ENCODE measurements around the gene EIF3F.

Gene EIF3F

DNA sequence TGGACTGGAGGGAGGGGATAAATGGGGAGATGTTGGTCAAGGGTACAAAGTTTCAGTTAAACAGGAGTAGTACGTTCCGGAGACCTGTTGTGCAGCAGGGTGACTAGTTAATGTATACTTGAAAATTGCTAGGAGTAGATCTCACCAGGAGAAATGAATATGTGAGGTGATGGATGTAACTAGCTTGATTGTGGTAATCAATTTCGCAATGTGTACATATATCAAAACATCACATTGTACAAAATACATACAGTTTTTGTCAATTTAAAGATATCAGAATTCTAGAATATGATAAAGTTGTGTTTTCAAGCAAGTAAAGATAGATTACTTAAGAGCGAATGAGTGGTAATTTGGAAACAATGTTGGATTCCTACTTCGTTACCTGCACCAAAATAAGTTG, 13.3 kb downstream of the EIF3F start (continued):
- TF ChIP-seq, protein P1, sequence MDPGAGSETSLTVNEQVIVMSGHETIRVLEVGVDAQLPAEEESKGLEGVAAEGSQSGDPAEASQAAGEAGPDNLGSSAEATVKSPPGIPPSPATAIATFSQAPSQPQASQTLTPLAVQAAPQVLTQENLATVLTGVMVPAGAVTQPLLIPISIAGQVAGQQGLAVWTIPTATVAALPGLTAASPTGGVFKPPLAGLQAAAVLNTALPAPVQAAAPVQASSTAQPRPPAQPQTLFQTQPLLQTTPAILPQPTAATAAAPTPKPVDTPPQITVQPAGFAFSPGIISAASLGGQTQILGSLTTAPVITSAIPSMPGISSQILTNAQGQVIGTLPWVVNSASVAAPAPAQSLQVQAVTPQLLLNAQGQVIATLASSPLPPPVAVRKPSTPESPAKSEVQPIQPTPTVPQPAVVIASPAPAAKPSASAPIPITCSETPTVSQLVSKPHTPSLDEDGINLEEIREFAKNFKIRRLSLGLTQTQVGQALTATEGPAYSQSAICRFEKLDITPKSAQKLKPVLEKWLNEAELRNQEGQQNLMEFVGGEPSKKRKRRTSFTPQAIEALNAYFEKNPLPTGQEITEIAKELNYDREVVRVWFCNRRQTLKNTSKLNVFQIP (CRISPR knock-in tag; IDR thresholded peaks at IDR 0.05; ENCODE audit: borderline replicate concordance, low read depth) = no peak
- TF ChIP-seq BACH2 (CRISPR knock-in tag; IDR thresholded peaks at IDR 0.05; ENCODE audit: borderline replicate concordance) = no peak

DNA sequence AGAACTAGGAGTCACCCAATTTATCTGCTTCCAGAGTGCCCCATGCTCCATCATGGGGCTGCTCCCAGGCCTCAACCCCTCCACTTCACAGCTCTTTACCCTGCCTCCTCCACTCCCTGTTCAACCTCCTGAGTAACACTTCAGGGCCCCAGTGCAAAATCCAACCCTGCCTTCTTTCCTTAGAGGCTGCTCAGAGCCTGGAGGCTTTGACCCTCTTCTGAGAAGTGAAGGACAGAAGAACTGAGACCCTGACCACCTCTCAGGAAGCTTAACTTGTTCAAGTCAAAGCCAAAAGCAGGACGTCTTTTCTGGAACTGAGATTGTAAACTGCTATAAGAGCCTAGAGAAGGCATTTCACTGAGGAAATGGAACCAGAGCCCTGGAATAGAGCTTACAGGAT, 15.5 kb downstream of the EIF3F start:
- TF ChIP-seq ARNTL (CRISPR knock-in tag; IDR thresholded peaks at IDR 0.05; ENCODE audit: borderline replicate concordance, low read depth) (no peak), ISL1 (CRISPR knock-in tag; IDR thresholded peaks at IDR 0.05) (no peak), OSR1 (CRISPR knock-in tag; IDR thresholded peaks at IDR 0.05) (no peak), ZNF70 (CRISPR knock-in tag; IDR thresholded peaks at IDR 0.05) (no peak), PPARA (CRISPR knock-in tag; IDR thresholded peaks at IDR 0.05; ENCODE audit: borderline replicate concordance) (no peak), ZNF565 (CRISPR knock-in tag; conservative IDR thresholded peaks at IDR 0.05; ENCODE audit: low read depth) (no peak), CSDC2 (CRISPR knock-in tag; IDR thresholded peaks at IDR 0.05) (no peak), ZC3H10 (CRISPR knock-in tag; IDR thresholded peaks at IDR 0.05) (no peak), ZNF8 (CRISPR knock-in tag; IDR thresholded peaks at IDR 0.05) (no peak)
- TF ChIP-seq, protein P1 (CRISPR knock-in tag; IDR thresholded peaks at IDR 0.05; ENCODE audit: borderline replicate concordance, low read depth) = no peak

DNA sequence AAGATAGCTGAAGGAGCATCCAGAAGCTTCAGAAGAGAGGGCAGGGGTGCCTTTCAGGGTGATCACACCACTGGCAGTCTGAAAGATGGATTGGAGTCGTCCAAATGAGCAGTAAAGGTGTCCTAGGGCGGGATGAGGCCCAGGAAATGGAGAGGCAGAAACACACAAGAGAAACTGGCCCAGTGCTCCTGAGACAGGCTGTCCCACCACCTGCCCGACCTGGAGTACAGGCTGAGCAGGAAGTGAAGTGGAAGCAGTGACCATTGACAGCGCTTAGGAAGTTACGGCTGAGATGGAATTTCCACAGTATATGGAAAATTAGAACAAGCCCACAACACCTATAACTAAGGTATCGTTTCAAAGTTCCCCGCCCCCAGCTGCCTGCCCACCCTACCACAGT, 16.1 kb downstream of the EIF3F start:
- TF ChIP-seq, protein P1 (CRISPR knock-in tag; IDR thresholded peaks at IDR 0.05; ENCODE audit: borderline replicate concordance, low read depth) = no peak
- TF ChIP-seq ZNF70 (CRISPR knock-in tag; IDR thresholded peaks at IDR 0.05) = no peak
- TF ChIP-seq, protein P2, sequence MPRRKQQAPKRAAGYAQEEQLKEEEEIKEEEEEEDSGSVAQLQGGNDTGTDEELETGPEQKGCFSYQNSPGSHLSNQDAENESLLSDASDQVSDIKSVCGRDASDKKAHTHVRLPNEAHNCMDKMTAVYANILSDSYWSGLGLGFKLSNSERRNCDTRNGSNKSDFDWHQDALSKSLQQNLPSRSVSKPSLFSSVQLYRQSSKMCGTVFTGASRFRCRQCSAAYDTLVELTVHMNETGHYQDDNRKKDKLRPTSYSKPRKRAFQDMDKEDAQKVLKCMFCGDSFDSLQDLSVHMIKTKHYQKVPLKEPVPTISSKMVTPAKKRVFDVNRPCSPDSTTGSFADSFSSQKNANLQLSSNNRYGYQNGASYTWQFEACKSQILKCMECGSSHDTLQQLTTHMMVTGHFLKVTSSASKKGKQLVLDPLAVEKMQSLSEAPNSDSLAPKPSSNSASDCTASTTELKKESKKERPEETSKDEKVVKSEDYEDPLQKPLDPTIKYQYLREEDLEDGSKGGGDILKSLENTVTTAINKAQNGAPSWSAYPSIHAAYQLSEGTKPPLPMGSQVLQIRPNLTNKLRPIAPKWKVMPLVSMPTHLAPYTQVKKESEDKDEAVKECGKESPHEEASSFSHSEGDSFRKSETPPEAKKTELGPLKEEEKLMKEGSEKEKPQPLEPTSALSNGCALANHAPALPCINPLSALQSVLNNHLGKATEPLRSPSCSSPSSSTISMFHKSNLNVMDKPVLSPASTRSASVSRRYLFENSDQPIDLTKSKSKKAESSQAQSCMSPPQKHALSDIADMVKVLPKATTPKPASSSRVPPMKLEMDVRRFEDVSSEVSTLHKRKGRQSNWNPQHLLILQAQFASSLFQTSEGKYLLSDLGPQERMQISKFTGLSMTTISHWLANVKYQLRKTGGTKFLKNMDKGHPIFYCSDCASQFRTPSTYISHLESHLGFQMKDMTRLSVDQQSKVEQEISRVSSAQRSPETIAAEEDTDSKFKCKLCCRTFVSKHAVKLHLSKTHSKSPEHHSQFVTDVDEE (CRISPR knock-in tag; IDR thresholded peaks at IDR 0.05) = no peak
- TF ChIP-seq, protein P3, sequence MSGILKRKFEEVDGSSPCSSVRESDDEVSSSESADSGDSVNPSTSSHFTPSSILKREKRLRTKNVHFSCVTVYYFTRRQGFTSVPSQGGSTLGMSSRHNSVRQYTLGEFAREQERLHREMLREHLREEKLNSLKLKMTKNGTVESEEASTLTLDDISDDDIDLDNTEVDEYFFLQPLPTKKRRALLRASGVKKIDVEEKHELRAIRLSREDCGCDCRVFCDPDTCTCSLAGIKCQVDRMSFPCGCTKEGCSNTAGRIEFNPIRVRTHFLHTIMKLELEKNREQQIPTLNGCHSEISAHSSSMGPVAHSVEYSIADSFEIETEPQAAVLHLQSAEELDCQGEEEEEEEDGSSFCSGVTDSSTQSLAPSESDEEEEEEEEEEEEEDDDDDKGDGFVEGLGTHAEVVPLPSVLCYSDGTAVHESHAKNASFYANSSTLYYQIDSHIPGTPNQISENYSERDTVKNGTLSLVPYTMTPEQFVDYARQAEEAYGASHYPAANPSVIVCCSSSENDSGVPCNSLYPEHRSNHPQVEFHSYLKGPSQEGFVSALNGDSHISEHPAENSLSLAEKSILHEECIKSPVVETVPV (CRISPR knock-in tag; IDR thresholded peaks at IDR 0.05) = no peak
- TF ChIP-seq BACH2 (CRISPR knock-in tag; IDR thresholded peaks at IDR 0.05; ENCODE audit: borderline replicate concordance) = no peak
- TF ChIP-seq ZFP3 (CRISPR knock-in tag; IDR thresholded peaks at IDR 0.05) = no peak
- TF ChIP-seq ZFP30 (CRISPR knock-in tag; IDR thresholded peaks at IDR 0.05) = no peak
- TF ChIP-seq ZC3H10 (CRISPR knock-in tag; IDR thresholded peaks at IDR 0.05) = no peak
- TF ChIP-seq SNAI2 (CRISPR knock-in tag; IDR thresholded peaks at IDR 0.05) = no peak
- TF ChIP-seq OSR1 (CRISPR knock-in tag; IDR thresholded peaks at IDR 0.05) = no peak
- TF ChIP-seq ISL1 (CRISPR knock-in tag; IDR thresholded peaks at IDR 0.05) = no peak
- TF ChIP-seq, protein P4, sequence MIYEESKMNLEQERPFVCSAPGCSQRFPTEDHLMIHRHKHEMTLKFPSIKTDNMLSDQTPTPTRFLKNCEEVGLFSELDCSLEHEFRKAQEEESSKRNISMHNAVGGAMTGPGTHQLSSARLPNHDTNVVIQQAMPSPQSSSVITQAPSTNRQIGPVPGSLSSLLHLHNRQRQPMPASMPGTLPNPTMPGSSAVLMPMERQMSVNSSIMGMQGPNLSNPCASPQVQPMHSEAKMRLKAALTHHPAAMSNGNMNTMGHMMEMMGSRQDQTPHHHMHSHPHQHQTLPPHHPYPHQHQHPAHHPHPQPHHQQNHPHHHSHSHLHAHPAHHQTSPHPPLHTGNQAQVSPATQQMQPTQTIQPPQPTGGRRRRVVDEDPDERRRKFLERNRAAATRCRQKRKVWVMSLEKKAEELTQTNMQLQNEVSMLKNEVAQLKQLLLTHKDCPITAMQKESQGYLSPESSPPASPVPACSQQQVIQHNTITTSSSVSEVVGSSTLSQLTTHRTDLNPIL (CRISPR knock-in tag; IDR thresholded peaks at IDR 0.05; ENCODE audit: low read depth) = no peak
- no peak for TF ChIP-seq ZNF8 (CRISPR knock-in tag; IDR thresholded peaks at IDR 0.05)
- TF ChIP-seq, protein P5, sequence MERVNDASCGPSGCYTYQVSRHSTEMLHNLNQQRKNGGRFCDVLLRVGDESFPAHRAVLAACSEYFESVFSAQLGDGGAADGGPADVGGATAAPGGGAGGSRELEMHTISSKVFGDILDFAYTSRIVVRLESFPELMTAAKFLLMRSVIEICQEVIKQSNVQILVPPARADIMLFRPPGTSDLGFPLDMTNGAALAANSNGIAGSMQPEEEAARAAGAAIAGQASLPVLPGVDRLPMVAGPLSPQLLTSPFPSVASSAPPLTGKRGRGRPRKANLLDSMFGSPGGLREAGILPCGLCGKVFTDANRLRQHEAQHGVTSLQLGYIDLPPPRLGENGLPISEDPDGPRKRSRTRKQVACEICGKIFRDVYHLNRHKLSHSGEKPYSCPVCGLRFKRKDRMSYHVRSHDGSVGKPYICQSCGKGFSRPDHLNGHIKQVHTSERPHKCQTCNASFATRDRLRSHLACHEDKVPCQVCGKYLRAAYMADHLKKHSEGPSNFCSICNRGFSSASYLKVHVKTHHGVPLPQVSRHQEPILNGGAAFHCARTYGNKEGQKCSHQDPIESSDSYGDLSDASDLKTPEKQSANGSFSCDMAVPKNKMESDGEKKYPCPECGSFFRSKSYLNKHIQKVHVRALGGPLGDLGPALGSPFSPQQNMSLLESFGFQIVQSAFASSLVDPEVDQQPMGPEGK (CRISPR knock-in tag; IDR thresholded peaks at IDR 0.05; ENCODE audit: borderline replicate concordance) = no peak
- no peak for TF ChIP-seq ESRRG (CRISPR knock-in tag; IDR thresholded peaks at IDR 0.05)
- no peak for TF ChIP-seq GLIS3 (CRISPR knock-in tag; IDR thresholded peaks at IDR 0.05)
- no peak for TF ChIP-seq ZNF565 (CRISPR knock-in tag; conservative IDR thresholded peaks at IDR 0.05; ENCODE audit: low read depth)
- no peak for TF ChIP-seq ARNTL (CRISPR knock-in tag; IDR thresholded peaks at IDR 0.05; ENCODE audit: borderline replicate concordance, low read depth)
- TF ChIP-seq TCF4 (CRISPR knock-in tag; IDR thresholded peaks at IDR 0.05; ENCODE audit: borderline replicate concordance) = no peak
- ATAC-seq = no peak

More for the DNA sequence above, 15.5 kb downstream of the EIF3F start:
- no peak for ATAC-seq
